Measurements from ENCODE around the gene TARM1. TPM values are rescaled to one million over a fixed set of nuclear protein-coding genes. Genes with fewer than 3 reads are reported as not detected.

The TARM1 gene
- total and polyA plus RNA-seq, 2 of the 8 experiments (the other 6 are each of a cell fraction or from before 2014, with no cell fraction given): not detected

- Histone ChIP-seq H4K91ac (replicated peaks; ENCODE audit: insufficient read length, low read length) (no peak overlapping the region), H3K23ac (ENCODE audit: insufficient read length) (no peak overlapping the region), H2AK5ac (ENCODE audit: low read depth, low read length) (no peak overlapping the region), H3K14ac (ENCODE audit: insufficient read length) (no peak overlapping the region), H3K18ac (ENCODE audit: extremely low read depth, low read length) (no peak overlapping the region), H2BK20ac (ENCODE audit: low read length) (no peak overlapping the region), H4K20me1 (replicated peaks in 1 of 2; ENCODE audit: control insufficient read depth in 1 of 2, insufficient read depth in 2 of 2, low read length in 2 of 2) (no peaks in the 10 kb centered on the region), H3K9me3 (ENCODE audit: insufficient read depth in 2 of 2, low read depth in 1 of 2, low read length in 1 of 2) (no peaks in the 10 kb centered on the region), H3K56ac (replicated peaks; ENCODE audit: insufficient read length, low read depth, low read length) (no peak overlapping the region), H2BK5ac (ENCODE audit: low read depth, low read length) (no peak overlapping the region), H2AFZ (ENCODE audit: low read length) (no peak overlapping the region), H3K36me3 (ENCODE audit: control insufficient read depth in 2 of 4, insufficient read depth in 4 of 4, low read length in 3 of 4) (no peaks in the 10 kb centered on the region), H4K8ac (ENCODE audit: extremely low read depth, insufficient read depth, low read length) (no peak overlapping the region), H4K5ac (ENCODE audit: insufficient read length, low read depth, low read length) (no peak overlapping the region), H3K4me1 (replicated peaks in 1 of 4; ENCODE audit: control insufficient read depth in 3 of 4, insufficient read depth in 4 of 4, low read length in 3 of 4) (no peaks in the 10 kb centered on the region), H3K27me3 (replicated peaks in 1 of 4; ENCODE audit: control insufficient read depth in 3 of 4, extremely low read depth in 1 of 4, insufficient read depth in 3 of 4, low read length in 3 of 4) (no peaks in the 10 kb centered on the region), H2BK12ac (ENCODE audit: low read depth, low read length) (no peak overlapping the region), H3K4me3 (ENCODE audit: extremely low read depth in 1 of 4, insufficient read depth in 2 of 4, low read depth in 3 of 4, low read length in 4 of 4) (no peak overlapping the region), H2BK120ac (replicated peaks; ENCODE audit: low read depth, low read length) (peak overlapping the region; percentile 54), H3K9ac (replicated peaks in 1 of 4; ENCODE audit: extremely low read depth in 1 of 4, low read depth in 3 of 4, low read length in 3 of 4) (no peak overlapping the region), H2BK15ac (ENCODE audit: low read length) (no peak overlapping the region), H3K27ac (ENCODE audit: low read depth, low read length) (no peak overlapping the region), H3K4ac (replicated peaks; ENCODE audit: insufficient read length, low read depth, low read length) (no peak overlapping the region), H3K79me2 (ENCODE audit: control insufficient read depth in 1 of 2, insufficient read depth in 2 of 2, low read length in 2 of 2) (no peaks in the 10 kb centered on the region), H3K79me1 (ENCODE audit: low read depth, low read length) (no peaks in the 10 kb centered on the region), H3K4me2 (ENCODE audit: insufficient read depth in 1 of 2, low read depth in 2 of 2, low read length in 2 of 2) (no peak overlapping the region), H3K23me2 (ENCODE audit: low read depth, low read length) (peaks cover 2% of the 10 kb centered on the region; the same call in 1 of the 2 replicates)
- 93% methylated on average over 4 of the region's 4 CpGs; no CpG with 5 or more reads in 1 of the 2 experiments for WGBS, 2 experiments (ENCODE audit: extremely low coverage in 1 of 2, insufficient coverage in 1 of 2, insufficient read length in 1 of 2, insufficient replicate concordance in 2 of 2, low coverage in 1 of 2, low lambda C conversion rate in 2 of 2, missing lambda C conversion rate in 1 of 2)
- TF ChIP-seq ATF3 (IDR thresholded peaks at IDR 0.05; ENCODE audit: insufficient read depth, low read depth, low read length): no peak
- no peak for TF ChIP-seq EGR1 (IDR thresholded peaks at IDR 0.05; ENCODE audit: borderline replicate concordance, low read depth, low read length)
- no peak for TF ChIP-seq JUND (IDR thresholded peaks at IDR 0.05; ENCODE audit: low read length)
- no peak for TF ChIP-seq ASH2L (IDR thresholded peaks at IDR 0.05; ENCODE audit: low read length)
- no peak for TF ChIP-seq RFX5 (IDR thresholded peaks at IDR 0.05; ENCODE audit: borderline replicate concordance, low read depth, low read length)
- no peak for TF ChIP-seq KDM1A (IDR thresholded peaks at IDR 0.05; ENCODE audit: borderline replicate concordance, low read length)
- TF ChIP-seq GTF2F1 (IDR thresholded peaks at IDR 0.05; ENCODE audit: borderline replicate concordance, low read depth, low read length): no peak
- TF ChIP-seq TEAD4 (IDR thresholded peaks at IDR 0.05; ENCODE audit: low read depth, low read length): no peak
- TF ChIP-seq CHD2 (IDR thresholded peaks at IDR 0.05; ENCODE audit: low read length): no peak
- no peak for TF ChIP-seq KDM4A (IDR thresholded peaks at IDR 0.05; ENCODE audit: low read depth, low read length, severe bottlenecking)
- DNase-seq (ENCODE audit: low read depth in 1 of 2, low spot score in 2 of 2) (no peak), FAIRE-seq (no peak)
- ChIA-PET CTCF (ENCODE audit: partially characterized antibody) (interaction anchor here (0.6 kb wide), 1 partner anchor 49 kb away, joined by 4 read pairs; no protein-coding TSS in a partner anchor), POLR2A (ENCODE audit: partially characterized antibody) (interaction anchor here (0.6 to 0.7 kb wide), 2 partner anchors 9 to 54 kb away, joined by 3 read pairs; no protein-coding TSS in a partner anchor)
Observed at GRCh38 chr19:54047616-54048015, 33.5 kb downstream of the TARM1 start.
